GM19328 (cell line): ENCODE results near the gene VPS16.
"Not testable (repeated sequence)": the region's sequence is repeated elsewhere in the genome, so short reads cannot be mapped to it uniquely, and the experiment has no call there.

ENCODE experiments used
- ATAC-seq: cut with Tn5 transposase; IDR thresholded peaks from one replicate; pipeline ENCODE4 v1.9.1; 2021; ENCODE audit warnings: mild to moderate bottlenecking, moderate library complexity; ENCODE audit not compliant: unreplicated experiment

VPS16 gene

GRCh38 chr20:2806351-2806701 lies 34.2 kb upstream of the VPS16 start:
- no peak for ATAC-seq

- no peak for ATAC-seq
Observed at GRCh38 chr20:2807019-2807418, 33.5 kb upstream of the VPS16 start.

GRCh38 chr20:2807929-2808328 lies 32.6 kb upstream of the VPS16 start:
- not testable (repeated sequence) for ATAC-seq

- no peak for ATAC-seq
Observed at GRCh38 chr20:2809690-2810089, 30.9 kb upstream of the VPS16 start.

GRCh38 chr20:2812189-2812588 lies 28.4 kb upstream of the VPS16 start:
- ATAC-seq: no peak

- no peak for ATAC-seq
Observed at GRCh38 chr20:2814076-2814475, 26.5 kb upstream of the VPS16 start.

- ATAC-seq: no peak
Observed at GRCh38 chr20:2814587-2815051, 25.9 kb upstream of the VPS16 start, which contains the start of gene C20orf141. Gene C20orf141 (plus strand): TSS chr20:2814987. CDS start chr20:2815185, 198 bp downstream.

GRCh38 chr20:2815242-2815900 lies 25.2 kb upstream of the VPS16 start:
- no peak for ATAC-seq

- no peak for ATAC-seq
Observed at GRCh38 chr20:2816030-2816582, 24.4 kb upstream of the VPS16 start, which contains the start of gene TMEM239. Gene TMEM239 (plus strand): TSS chr20:2816364. CDS start chr20:2816555, 191 bp downstream.

- no peak for ATAC-seq
Observed at GRCh38 chr20:2816583-2817340, 23.8 kb upstream of the VPS16 start.

- no peak for ATAC-seq
Observed at GRCh38 chr20:2817341-2817726, 23.2 kb upstream of the VPS16 start.

- no peak for ATAC-seq
Observed at GRCh38 chr20:2817891-2818595, 22.5 kb upstream of the VPS16 start.

GRCh38 chr20:2820084-2820895 lies 20.3 kb upstream of the VPS16 start:
- no peak for ATAC-seq

- ATAC-seq: no peak
Observed at GRCh38 chr20:2820896-2821869, 19.4 kb upstream of the VPS16 start.

GRCh38 chr20:2822073-2822472 lies 18.5 kb upstream of the VPS16 start:
- ATAC-seq: no peak

GRCh38 chr20:2825761-2826160 lies 14.8 kb upstream of the VPS16 start:
- no peak for ATAC-seq

GRCh38 chr20:2826655-2827054 lies 13.9 kb upstream of the VPS16 start:
- ATAC-seq: no peak

- no peak for ATAC-seq
Observed at GRCh38 chr20:2829376-2829775, 11.2 kb upstream of the VPS16 start.

GRCh38 chr20:2831206-2831605 lies 9.3 kb upstream of the VPS16 start:
- ATAC-seq: not testable (repeated sequence)
